OCI-LY1 (cell line): ENCODE results near the gene IRGM.

Experiments
- CTCF ChIP-seq: fragments of 200-600 bp; sonication (generic), shearing (Covaris generic); IDR thresholded peaks from 2 replicates; pipeline ENCODE4 v1.5.1; 2017; ENCODE audit warnings: mild to moderate bottlenecking, antibody characterized with exemption, low read length, moderate library complexity, mixed read lengths
- EZH2 ChIP-seq: fragments of 200-600 bp; sonication (generic), shearing (Covaris generic); IDR thresholded peaks from 2 replicates; pipeline ENCODE4 v1.8.0; 2017; ENCODE audit warnings: borderline replicate concordance, mixed run types, mild to moderate bottlenecking, antibody characterized with exemption, low read length, moderate library complexity, mixed read lengths

- no peak for TF ChIP-seq CTCF
- no peak for TF ChIP-seq EZH2
Measured at GRCh38 chr5:150851039-150851438, 4.7 kb downstream of the IRGM start.
